ENCODE data around the gene RPS17.

DNA sequence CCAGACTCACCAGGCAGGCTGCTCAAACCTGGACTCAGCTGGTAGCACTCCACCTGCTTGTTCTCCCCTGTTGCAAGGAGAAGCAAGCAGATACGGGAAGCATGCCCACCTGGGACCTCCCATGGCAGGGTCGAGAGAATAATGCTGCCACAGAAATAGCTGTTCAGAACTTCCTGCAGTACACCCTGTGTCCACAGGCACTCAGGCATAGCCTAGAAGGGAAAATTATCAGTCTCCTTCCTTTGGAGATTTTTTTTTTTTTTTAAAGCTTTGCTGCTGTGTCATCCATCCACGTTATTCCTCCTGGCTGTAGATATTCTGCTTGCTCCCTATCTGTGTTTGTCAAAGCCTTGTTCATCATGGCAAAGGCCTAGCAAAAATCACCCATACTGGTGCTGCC is 32.7 kb upstream of the RPS17 start:
- TF ChIP-seq, protein P1, sequence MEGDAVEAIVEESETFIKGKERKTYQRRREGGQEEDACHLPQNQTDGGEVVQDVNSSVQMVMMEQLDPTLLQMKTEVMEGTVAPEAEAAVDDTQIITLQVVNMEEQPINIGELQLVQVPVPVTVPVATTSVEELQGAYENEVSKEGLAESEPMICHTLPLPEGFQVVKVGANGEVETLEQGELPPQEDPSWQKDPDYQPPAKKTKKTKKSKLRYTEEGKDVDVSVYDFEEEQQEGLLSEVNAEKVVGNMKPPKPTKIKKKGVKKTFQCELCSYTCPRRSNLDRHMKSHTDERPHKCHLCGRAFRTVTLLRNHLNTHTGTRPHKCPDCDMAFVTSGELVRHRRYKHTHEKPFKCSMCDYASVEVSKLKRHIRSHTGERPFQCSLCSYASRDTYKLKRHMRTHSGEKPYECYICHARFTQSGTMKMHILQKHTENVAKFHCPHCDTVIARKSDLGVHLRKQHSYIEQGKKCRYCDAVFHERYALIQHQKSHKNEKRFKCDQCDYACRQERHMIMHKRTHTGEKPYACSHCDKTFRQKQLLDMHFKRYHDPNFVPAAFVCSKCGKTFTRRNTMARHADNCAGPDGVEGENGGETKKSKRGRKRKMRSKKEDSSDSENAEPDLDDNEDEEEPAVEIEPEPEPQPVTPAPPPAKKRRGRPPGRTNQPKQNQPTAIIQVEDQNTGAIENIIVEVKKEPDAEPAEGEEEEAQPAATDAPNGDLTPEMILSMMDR (IDR thresholded peaks at IDR 0.05) = no peak
- no peak for TF ChIP-seq ZFX (IDR thresholded peaks at IDR 0.05; ENCODE audit: borderline replicate concordance)

Measured in 22Rv1 (cell line).